H1 (cell line): ENCODE measurements around the gene MACROD2. TPM values are rescaled to one million over a fixed set of nuclear protein-coding genes. Genes with fewer than 3 reads are reported as not detected.

Experiments used
- EGR1 ChIP-seq: IDR thresholded peaks from 2 replicates; pipeline ENCODE4 v1.6.1; 2011; ENCODE audit warnings: low read depth, low read length, borderline replicate concordance
- GABPA ChIP-seq: IDR thresholded peaks from 2 replicates; pipeline ENCODE4 v1.6.1; 2011; ENCODE audit warnings: mild to moderate bottlenecking, low read length, moderate library complexity, borderline replicate concordance; ENCODE audit not compliant: insufficient read depth
- JUN ChIP-seq: IDR thresholded peaks from 2 replicates; pipeline ENCODE4 v1.6.1; 2011; ENCODE audit warnings: low read depth, mild to moderate bottlenecking, improper control_type of control experiment, low read length
- NRF1 ChIP-seq: IDR thresholded peaks from 2 replicates; pipeline ENCODE4 v1.6.1; 2011; ENCODE audit warnings: mild to moderate bottlenecking, low read depth, low read length, improper control_type of control experiment
- SP1 ChIP-seq: IDR thresholded peaks from 2 replicates; pipeline ENCODE4 v1.6.1; 2011; ENCODE audit warnings: low read depth, low read length
- polyA plus RNA-seq, 7 experiments: library from polyadenylated mRNA; depleted of rRNA in 3 of 7; stranded (reverse) in 5 of 7; unstranded in 2 of 7; fragments of >200 nt in 5 of 7; fragments of 200-250 nt in 2 of 7; gene quantifications; 1 replicate in 5 of 7; 2 replicates in 1 of 7; 4 replicates in 1 of 7; pipeline versions ENCODE4 v1.2.1 to v1.2.3, GENCODE V29; 2011 to 2013; ENCODE audit warnings: missing spikeins in 2 of 7, mixed read lengths in 2 of 7
- small RNA-seq: library from polyadenylated mRNA; stranded (forward); fragments of <200 nt; extraction: miRNeasy Mini kit (QIAGEN cat#:217004); gene quantifications from one replicate; pipeline ENCODE3, GENCODE V24; 2013; ENCODE audit not compliant: insufficient read depth
- total RNA-seq: library from RNA; stranded (reverse); fragmentation: NEBNext Ultra II Directional; extraction: Animal tissue kit (Norgen Biotek cat#: 25700); gene quantifications from 2 replicates; pipeline ENCODE4 v1.2.1, GENCODE V29; 2021
- TF ChIP-seq, protein P1 (sequence below): IDR thresholded peaks from 2 replicates; pipeline ENCODE4 v1.6.1; 2012; ENCODE audit warnings: low read length, inconsistent platforms

The MACROD2 gene
- total and polyA plus RNA-seq, 2 of the 8 experiments (the other 6 are each of a cell fraction or from before 2014, with no cell fraction given) = 0.70 to 3.9 TPM

DNA sequence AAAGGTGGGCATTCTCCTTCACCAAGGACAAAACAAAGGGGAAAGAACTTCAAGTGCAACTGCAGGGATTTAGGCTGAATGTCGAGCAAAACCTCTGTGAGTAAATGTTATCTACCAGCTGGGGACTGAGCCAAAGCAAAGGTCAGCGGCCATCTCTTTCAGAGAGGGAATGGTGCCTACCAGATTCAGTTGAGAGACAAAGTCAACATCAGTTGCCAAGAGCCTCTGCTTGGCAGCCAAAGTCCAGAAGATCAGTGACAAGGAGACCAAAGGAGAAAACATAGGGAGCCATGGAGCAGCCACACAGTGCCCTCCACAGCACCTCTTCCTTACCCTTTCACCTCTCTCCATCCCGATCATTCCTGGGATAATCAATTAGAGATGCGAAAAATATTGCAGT is 2105.5 kb downstream of the MACROD2 start (continued):
- TF ChIP-seq, protein P1, sequence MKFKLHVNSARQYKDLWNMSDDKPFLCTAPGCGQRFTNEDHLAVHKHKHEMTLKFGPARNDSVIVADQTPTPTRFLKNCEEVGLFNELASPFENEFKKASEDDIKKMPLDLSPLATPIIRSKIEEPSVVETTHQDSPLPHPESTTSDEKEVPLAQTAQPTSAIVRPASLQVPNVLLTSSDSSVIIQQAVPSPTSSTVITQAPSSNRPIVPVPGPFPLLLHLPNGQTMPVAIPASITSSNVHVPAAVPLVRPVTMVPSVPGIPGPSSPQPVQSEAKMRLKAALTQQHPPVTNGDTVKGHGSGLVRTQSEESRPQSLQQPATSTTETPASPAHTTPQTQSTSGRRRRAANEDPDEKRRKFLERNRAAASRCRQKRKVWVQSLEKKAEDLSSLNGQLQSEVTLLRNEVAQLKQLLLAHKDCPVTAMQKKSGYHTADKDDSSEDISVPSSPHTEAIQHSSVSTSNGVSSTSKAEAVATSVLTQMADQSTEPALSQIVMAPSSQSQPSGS = no peak
- TF ChIP-seq JUN (no peak), GABPA (no peak), EGR1 (no peak), NRF1 (no peak), SP1 (no peak)

Small RNA genes within 50 kb of the gene (small RNA-seq; reads per million reads assigned to genes)
- gene RN7SL864P = not detected
- gene RNA5SP475 = not detected
- gene RNU6-1159P = not detected
- gene RNU6-115P = not detected
- gene RNU6-228P = not detected
- not detected for gene RNU6-278P
- not detected for gene RPS3P1

Other genes starting within 250 kb of the MACROD2 start
- gene ESF1, start 210.6 kb upstream of the MACROD2 start, total RNA-seq = 31.1 and 32.9 TPM in 2 replicates
- gene ESF1, start 210.6 kb upstream of the MACROD2 start, polyA plus RNA-seq (2011; rRNA removed) = 0.78 and 1.1 TPM in 2 replicates
- gene NDUFAF5, start 210.5 kb upstream of the MACROD2 start, total RNA-seq = 26.7 and 32.3 TPM in 2 replicates
- 9.2 and 11.8 TPM in 2 replicates for gene NDUFAF5, start 210.5 kb upstream of the MACROD2 start, polyA plus RNA-seq (2011; rRNA removed)
- gene SEL1L2, start 4.9 kb upstream of the MACROD2 start, total RNA-seq = not detected in 2 replicates
- not detected in 2 replicates for gene SEL1L2, start 4.9 kb upstream of the MACROD2 start, polyA plus RNA-seq (2011; rRNA removed)